ENCODE measurements around the gene TCERG1L.

TCERG1L gene

DNA sequence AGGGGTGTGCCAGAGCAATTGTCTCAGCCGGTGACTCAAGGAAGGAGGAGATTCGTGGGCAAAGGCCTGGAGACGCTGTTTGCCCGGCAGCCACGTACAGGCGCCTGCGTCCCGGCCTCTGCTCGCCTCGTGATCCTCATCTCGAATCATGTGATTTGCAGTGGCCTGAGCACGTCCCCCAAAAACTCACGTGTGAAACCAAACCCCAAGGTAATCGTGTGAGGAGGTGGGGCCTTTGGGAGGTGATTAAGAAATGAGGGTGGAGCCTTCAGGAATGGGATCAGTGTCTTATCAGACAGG, 226.8 kb downstream of the TCERG1L start:
- Histone ChIP-seq H3K27me3 (ENCODE audit: insufficient read depth, low read length, poor library complexity, severe bottlenecking) (no peaks in the 10 kb centered on the region), H3K4me2 (ENCODE audit: low read depth, low read length, poor library complexity, severe bottlenecking) (no peak overlapping the region), H3K9me3 (ENCODE audit: insufficient read depth, low read depth, low read length) (peaks cover 24% of the 10 kb centered on the region; the same call in 1 of the 2 replicates)

DNA sequence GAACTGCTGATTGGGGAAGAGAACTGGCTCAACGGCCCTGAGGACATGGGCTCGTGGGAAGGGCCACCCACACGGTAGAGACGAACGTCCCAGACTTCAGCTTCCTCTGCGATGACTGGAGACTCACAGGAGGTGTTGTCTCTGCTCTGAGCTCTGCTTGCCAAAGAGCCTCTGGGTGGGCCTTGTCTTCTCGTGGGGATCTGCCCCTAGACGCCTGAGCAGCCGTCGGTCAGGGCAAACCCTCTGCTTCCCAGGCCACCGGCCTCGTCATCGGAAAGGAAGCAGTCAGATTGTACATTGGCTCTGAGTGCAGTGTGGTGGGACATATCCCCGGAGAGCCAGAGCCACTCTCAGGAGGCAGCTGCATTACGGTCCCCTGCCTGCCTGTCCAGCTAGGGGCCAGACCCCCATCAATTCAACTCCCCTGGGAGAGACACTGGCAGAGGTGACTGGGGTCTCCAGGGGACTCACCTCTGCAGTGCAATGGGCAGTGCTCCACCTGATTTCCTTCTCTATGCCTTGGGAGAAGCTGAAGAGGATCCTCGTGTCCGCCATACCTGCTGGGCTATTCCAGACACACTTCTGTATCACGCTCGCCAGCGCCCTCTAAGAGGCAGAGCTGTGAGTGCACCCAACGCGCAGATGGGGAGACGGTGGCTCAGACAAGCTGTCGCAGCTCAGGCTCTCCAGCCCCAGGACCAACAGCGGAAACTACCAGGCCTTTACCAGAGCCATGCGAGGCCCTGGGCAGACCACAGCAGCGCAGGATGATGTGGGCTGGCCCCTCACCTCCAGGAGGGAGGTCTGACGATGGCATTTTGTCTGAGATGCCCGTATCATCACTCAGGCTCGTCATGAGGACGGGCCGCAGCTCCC, 227.4 kb downstream of the TCERG1L start:
- no peak overlapping the region for H3K4me3 ChIP-seq (ENCODE audit: low read length, poor library complexity, severe bottlenecking)
- H3K4me1 ChIP-seq (ENCODE audit: insufficient read depth, low read length, poor library complexity, severe bottlenecking): no peaks in the 10 kb centered on the region
- H3K9me3 ChIP-seq (ENCODE audit: insufficient read depth, low read depth, low read length): peaks cover 24% of the 10 kb centered on the region; the same call in 1 of the 2 replicates
- no peak overlapping the region for H3K9ac ChIP-seq (ENCODE audit: low read depth, low read length, poor library complexity, severe bottlenecking)
- H3F3A ChIP-seq (ENCODE audit: low read depth): no peaks in the 10 kb centered on the region
- TF ChIP-seq, protein P1, sequence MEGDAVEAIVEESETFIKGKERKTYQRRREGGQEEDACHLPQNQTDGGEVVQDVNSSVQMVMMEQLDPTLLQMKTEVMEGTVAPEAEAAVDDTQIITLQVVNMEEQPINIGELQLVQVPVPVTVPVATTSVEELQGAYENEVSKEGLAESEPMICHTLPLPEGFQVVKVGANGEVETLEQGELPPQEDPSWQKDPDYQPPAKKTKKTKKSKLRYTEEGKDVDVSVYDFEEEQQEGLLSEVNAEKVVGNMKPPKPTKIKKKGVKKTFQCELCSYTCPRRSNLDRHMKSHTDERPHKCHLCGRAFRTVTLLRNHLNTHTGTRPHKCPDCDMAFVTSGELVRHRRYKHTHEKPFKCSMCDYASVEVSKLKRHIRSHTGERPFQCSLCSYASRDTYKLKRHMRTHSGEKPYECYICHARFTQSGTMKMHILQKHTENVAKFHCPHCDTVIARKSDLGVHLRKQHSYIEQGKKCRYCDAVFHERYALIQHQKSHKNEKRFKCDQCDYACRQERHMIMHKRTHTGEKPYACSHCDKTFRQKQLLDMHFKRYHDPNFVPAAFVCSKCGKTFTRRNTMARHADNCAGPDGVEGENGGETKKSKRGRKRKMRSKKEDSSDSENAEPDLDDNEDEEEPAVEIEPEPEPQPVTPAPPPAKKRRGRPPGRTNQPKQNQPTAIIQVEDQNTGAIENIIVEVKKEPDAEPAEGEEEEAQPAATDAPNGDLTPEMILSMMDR (conservative IDR thresholded peaks at IDR 0.05; ENCODE audit: low read length): no peak
- TF ChIP-seq EZH2phosphoT487 (IDR thresholded peaks at IDR 0.05; ENCODE audit: borderline replicate concordance): no peak
- no peaks in the 10 kb centered on the region for H3K36me3 ChIP-seq (ENCODE audit: insufficient read depth, low read length)
- H3K79me2 ChIP-seq (ENCODE audit: insufficient read depth, low read length): no peaks in the 10 kb centered on the region
- H4K20me1 ChIP-seq (ENCODE audit: insufficient read depth, low read length, poor library complexity, severe bottlenecking): no peaks in the 10 kb centered on the region
- no peak overlapping the region for H2AFZ ChIP-seq (ENCODE audit: low read length)
- no peaks in the 10 kb centered on the region for H3K9me2 ChIP-seq (replicated peaks; ENCODE audit: low read depth, low read length)
- H3K27me3 ChIP-seq (ENCODE audit: insufficient read depth, low read length, poor library complexity, severe bottlenecking): no peaks in the 10 kb centered on the region
- H3K4me2 ChIP-seq (ENCODE audit: low read depth, low read length, poor library complexity, severe bottlenecking): no peak overlapping the region

More for the DNA sequence above, 226.8 kb downstream of the TCERG1L start:
- Histone ChIP-seq H3K9ac (ENCODE audit: low read depth, low read length, poor library complexity, severe bottlenecking) (no peak overlapping the region), H2AFZ (ENCODE audit: low read length) (no peak overlapping the region), H3F3A (ENCODE audit: low read depth) (no peaks in the 10 kb centered on the region), H3K4me3 (ENCODE audit: low read length, poor library complexity, severe bottlenecking) (no peak overlapping the region), H3K36me3 (ENCODE audit: insufficient read depth, low read length) (no peaks in the 10 kb centered on the region), H3K9me2 (replicated peaks; ENCODE audit: low read depth, low read length) (no peaks in the 10 kb centered on the region), H3K79me2 (ENCODE audit: insufficient read depth, low read length) (no peaks in the 10 kb centered on the region), H3K4me1 (ENCODE audit: insufficient read depth, low read length, poor library complexity, severe bottlenecking) (no peaks in the 10 kb centered on the region), H4K20me1 (ENCODE audit: insufficient read depth, low read length, poor library complexity, severe bottlenecking) (no peaks in the 10 kb centered on the region)
- TF ChIP-seq, protein P1 (conservative IDR thresholded peaks at IDR 0.05; ENCODE audit: low read length): no peak
- no peak for TF ChIP-seq EZH2phosphoT487 (IDR thresholded peaks at IDR 0.05; ENCODE audit: borderline replicate concordance)

DNA sequence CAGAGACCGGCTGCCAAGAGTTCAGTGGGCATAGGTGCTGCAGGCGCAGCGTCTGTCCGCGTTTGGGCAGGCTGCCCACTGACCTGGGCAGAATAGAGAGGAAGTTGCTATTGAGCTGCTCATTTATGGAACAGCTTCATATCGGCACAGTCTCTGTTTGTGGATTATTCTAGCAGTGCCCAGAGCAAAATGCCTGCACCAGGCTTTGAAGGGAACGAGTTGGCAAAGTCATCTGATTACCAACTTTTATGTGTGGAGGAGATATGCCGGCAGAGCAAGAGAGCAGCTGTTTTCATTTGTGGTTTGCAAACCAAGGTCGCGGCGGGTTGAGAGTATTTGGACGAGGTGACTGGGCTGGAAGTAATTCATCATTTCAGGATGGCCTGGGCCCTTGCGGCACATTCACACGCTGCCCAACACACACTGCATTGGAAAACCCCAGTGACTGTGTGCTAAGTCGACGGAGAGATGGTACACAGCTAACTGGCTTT, 228.5 kb downstream of the TCERG1L start:
- Histone ChIP-seq H3K4me1 (ENCODE audit: insufficient read depth, low read length, poor library complexity, severe bottlenecking) (no peaks in the 10 kb centered on the region), H3K36me3 (ENCODE audit: insufficient read depth, low read length) (no peaks in the 10 kb centered on the region), H3K27me3 (ENCODE audit: insufficient read depth, low read length, poor library complexity, severe bottlenecking) (no peaks in the 10 kb centered on the region), H3K79me2 (ENCODE audit: insufficient read depth, low read length) (no peaks in the 10 kb centered on the region), H3K4me2 (ENCODE audit: low read depth, low read length, poor library complexity, severe bottlenecking) (no peak overlapping the region), H2AFZ (ENCODE audit: low read length) (no peak overlapping the region), H3K9me3 (ENCODE audit: insufficient read depth, low read depth, low read length) (peaks cover 24% of the 10 kb centered on the region; the same call in 1 of the 2 replicates), H3K4me3 (ENCODE audit: low read length, poor library complexity, severe bottlenecking) (no peak overlapping the region), H3F3A (ENCODE audit: low read depth) (no peaks in the 10 kb centered on the region), H4K20me1 (ENCODE audit: insufficient read depth, low read length, poor library complexity, severe bottlenecking) (no peaks in the 10 kb centered on the region), H3K9me2 (replicated peaks; ENCODE audit: low read depth, low read length) (no peaks in the 10 kb centered on the region), H3K9ac (ENCODE audit: low read depth, low read length, poor library complexity, severe bottlenecking) (no peak overlapping the region)
- no peak for TF ChIP-seq EZH2phosphoT487 (IDR thresholded peaks at IDR 0.05; ENCODE audit: borderline replicate concordance)
- TF ChIP-seq, protein P1 (conservative IDR thresholded peaks at IDR 0.05; ENCODE audit: low read length): no peak
